ENCODE data around the gene MGAT3.

GRCh38 chr22:39467390-39467895, 10.6 kb downstream of the MGAT3 start:
- TF ChIP-seq CTCF (IDR thresholded peaks at IDR 0.05; ENCODE audit: low read length) (no peak), EZH2 (optimal IDR thresholded peaks at IDR 0.05; ENCODE audit: low read depth, low read length) (no peak), EZH2phosphoT487 (IDR thresholded peaks at IDR 0.05; ENCODE audit: low read length) (no peak)

All from MM.1S (cell line).